ENCODE data around the gene NR2F2.

NR2F2 gene

DNA sequence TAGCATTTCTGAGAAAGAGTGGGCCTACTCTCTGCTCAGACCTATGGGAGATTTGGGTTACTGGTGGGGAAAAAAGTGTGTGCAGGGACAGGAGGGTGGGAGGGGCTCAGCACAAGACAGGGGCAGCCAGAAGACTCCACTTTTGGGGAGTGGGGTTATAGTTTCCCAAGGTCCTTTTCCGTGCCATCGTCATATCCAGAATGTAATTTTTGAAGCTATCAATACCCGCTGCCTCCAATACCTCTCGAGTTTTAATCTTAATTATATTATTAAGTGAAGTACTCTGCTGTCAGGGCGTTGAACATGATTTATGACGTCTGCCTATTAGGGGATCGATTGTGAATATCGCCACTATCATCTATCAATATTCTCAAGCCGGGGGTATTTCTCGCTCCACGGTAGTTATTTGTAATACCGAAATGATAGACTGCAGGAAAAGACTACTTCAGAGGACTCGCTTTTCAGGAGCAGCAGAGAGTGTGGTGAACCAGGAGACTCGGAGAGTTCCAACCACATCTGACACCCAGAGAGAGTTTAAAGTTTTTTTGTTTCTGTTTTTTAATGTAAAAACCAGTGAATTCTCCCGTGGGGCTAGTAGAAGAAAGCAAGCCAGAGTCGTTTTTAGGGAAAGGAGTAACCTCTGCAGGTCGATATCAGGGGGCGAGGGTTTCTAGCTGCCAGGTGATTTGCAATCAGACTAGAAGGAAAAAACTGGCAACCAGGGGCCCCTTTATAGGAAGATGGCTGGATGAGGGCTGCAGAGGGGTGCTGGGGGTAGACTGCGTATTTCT lies 20.6 kb downstream of the NR2F2 start:
- no peaks in the 10 kb centered on the region for H3K36me3 ChIP-seq (ENCODE audit: control insufficient read depth, insufficient read depth, low read length)
- no peak overlapping the region for H3K27ac ChIP-seq (ENCODE audit: low read depth, low read length)
- H3K27me3 ChIP-seq (ENCODE audit: control insufficient read depth, insufficient read depth, low read length): no peaks in the 10 kb centered on the region
- H3K4me1 ChIP-seq (ENCODE audit: control insufficient read depth, insufficient read depth, low read length): peaks cover 7% of the 10 kb centered on the region
- no peak overlapping the region for H3K9ac ChIP-seq (ENCODE audit: low read length)
- H3K4me3 ChIP-seq (ENCODE audit: low read length): no peak overlapping the region

DNA sequence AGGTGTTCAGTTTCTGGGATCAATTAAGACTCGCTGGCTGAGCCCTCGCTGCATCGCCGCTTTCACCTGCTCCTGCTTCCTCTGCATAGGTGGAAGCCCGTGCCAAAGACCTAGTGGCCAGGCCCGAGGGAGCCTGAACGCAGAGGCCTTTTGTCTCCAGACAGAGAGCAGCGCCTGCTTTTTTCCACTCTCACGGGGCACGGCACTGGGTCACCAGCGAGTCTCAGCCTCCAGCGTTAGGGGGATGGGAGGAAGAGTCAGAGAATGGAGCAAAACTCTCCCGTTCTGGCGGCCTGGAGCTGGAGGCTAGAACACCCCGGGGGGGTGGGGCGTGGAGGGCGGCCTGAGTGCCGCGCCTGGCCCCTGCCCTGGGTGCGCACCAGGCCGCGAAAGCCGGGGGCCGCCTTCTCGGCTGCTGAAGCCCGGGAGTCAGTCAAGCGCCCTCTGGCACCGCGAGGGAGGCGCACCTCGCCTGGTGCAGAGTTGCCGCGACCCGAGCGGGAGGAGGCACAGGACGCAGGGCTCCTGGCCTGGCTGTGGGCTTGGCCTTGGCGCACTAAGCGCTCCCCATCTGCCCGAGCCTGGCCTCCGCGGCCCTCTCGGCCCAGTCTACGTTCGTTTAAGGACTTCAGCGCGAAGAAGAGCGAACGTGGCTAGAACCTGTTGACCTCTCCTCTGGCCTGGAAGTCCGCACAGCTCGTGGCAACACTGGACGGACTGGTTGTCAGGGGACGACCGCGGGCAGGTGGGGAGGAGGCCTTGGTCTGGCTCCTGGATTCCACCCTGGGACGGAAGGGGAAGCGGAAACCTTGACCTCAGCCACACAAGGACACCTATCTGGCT lies 21.5 kb downstream of the NR2F2 start:
- H3K4me3 ChIP-seq (ENCODE audit: low read length): no peak overlapping the region
- peaks cover 7% of the 10 kb centered on the region for H3K4me1 ChIP-seq (ENCODE audit: control insufficient read depth, insufficient read depth, low read length)
- H3K27ac ChIP-seq (ENCODE audit: low read depth, low read length): no peak overlapping the region
- H3K36me3 ChIP-seq (ENCODE audit: control insufficient read depth, insufficient read depth, low read length): no peaks in the 10 kb centered on the region
- H3K9ac ChIP-seq (ENCODE audit: low read length): no peak overlapping the region
- H3K27me3 ChIP-seq (ENCODE audit: control insufficient read depth, insufficient read depth, low read length): no peaks in the 10 kb centered on the region

GRCh38 chr15:96352604-96353405 lies 22.3 kb downstream of the NR2F2 start:
- Histone ChIP-seq H3K4me1 (ENCODE audit: control insufficient read depth, insufficient read depth, low read length) (peaks cover 7% of the 10 kb centered on the region), H3K27me3 (ENCODE audit: control insufficient read depth, insufficient read depth, low read length) (no peaks in the 10 kb centered on the region), H3K27ac (ENCODE audit: low read depth, low read length) (no peak overlapping the region), H3K9ac (ENCODE audit: low read length) (no peak overlapping the region), H3K36me3 (ENCODE audit: control insufficient read depth, insufficient read depth, low read length) (no peaks in the 10 kb centered on the region), H3K4me3 (ENCODE audit: low read length) (no peak overlapping the region)

- Histone ChIP-seq H3K9ac (ENCODE audit: low read length) (no peak overlapping the region), H3K4me3 (ENCODE audit: low read length) (peak overlapping the region; percentile 70), H3K27ac (ENCODE audit: low read depth, low read length) (peak overlapping the region; percentile 81), H3K4me1 (ENCODE audit: control insufficient read depth, insufficient read depth, low read length) (peaks cover 7% of the 10 kb centered on the region), H3K27me3 (ENCODE audit: control insufficient read depth, insufficient read depth, low read length) (no peaks in the 10 kb centered on the region), H3K36me3 (ENCODE audit: control insufficient read depth, insufficient read depth, low read length) (no peaks in the 10 kb centered on the region)
Observed at GRCh38 chr15:96353416-96353929, 23.0 kb downstream of the NR2F2 start.

GRCh38 chr15:96353930-96354730 lies 23.6 kb downstream of the NR2F2 start:
- Histone ChIP-seq H3K27me3 (ENCODE audit: control insufficient read depth, insufficient read depth, low read length) (no peaks in the 10 kb centered on the region), H3K36me3 (ENCODE audit: control insufficient read depth, insufficient read depth, low read length) (no peaks in the 10 kb centered on the region), H3K4me3 (ENCODE audit: low read length) (peak overlapping the region; percentile 70), H3K9ac (ENCODE audit: low read length) (peak overlapping the region; percentile 40), H3K4me1 (ENCODE audit: control insufficient read depth, insufficient read depth, low read length) (peaks cover 7% of the 10 kb centered on the region), H3K27ac (ENCODE audit: low read depth, low read length) (peak overlapping the region; percentile 81)

DNA sequence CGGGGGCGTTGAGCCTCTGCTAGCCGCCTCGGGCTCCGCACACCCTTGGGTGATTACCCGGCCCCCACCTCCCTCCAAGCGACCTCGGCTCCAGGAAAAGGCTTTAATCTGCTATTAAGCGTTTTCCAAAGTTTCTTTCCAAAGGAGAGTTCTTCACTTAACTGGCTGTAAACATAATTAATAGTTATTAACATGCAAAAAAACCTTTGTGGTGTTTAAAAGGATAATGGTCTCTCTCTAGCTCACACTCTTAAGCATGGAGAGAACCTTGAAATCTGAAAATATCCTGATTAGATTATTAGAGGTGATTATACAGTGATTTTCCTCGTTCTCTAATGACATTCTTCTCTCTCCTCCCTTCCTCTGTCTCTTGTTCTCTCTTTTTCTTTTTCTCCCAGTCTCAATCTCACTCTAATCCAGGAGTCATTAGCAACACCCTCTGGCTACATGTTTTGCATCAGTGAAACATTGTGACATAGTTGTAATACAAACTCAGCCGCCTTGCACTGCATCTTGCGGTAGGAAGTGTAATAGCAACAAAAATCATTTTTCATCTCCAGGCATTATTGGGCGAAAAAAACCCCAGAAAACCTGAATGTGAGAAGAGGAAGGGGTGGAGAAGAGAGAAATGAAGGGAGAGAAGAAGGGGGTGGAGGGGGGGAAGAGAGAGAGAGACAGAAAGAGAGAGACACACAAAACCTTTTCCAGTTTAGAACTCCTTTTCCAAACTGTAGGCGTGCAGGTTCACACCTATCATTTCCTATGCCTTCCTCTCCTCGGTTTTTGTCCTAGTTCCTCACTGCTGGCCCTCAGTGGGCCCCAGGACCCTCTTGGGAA lies 24.4 kb downstream of the NR2F2 start:
- Histone ChIP-seq H3K27ac (ENCODE audit: low read depth, low read length) (peak overlapping the region; percentile 81), H3K9ac (ENCODE audit: low read length) (peak overlapping the region; percentile 40), H3K27me3 (ENCODE audit: control insufficient read depth, insufficient read depth, low read length) (peaks cover 4% of the 10 kb centered on the region), H3K36me3 (ENCODE audit: control insufficient read depth, insufficient read depth, low read length) (no peaks in the 10 kb centered on the region), H3K4me1 (ENCODE audit: control insufficient read depth, insufficient read depth, low read length) (peaks cover 4% of the 10 kb centered on the region), H3K4me3 (ENCODE audit: low read length) (peak overlapping the region; percentile 70)

DNA sequence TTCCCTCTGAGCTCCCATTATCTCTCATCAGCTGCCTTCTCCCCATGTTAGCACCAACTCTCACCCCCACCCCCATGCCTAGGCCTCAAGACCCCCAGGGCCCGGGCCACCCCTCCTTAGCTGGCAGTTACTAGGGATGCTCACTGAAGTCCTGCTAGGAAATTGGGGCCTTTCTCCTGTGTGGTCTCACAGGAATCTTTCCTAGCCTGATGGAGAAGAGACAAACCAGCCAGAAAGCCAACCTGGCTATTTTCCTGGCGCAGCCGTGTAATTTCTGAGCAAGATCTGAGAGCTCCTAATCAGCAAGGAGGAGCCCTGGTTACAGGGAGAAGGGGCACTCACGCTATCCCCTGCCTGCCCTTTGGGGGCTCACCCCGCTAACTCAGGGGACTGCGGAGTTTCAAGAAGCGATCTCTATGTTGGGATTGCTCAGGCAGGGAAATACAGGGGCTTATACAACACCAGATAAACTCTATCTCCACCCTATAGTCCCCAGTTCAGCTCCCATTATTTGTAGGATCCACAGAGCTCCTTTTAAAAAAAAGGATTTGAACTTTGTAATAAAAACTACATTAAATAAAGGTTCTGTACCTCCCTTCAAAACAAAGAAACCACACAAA lies 25.2 kb downstream of the NR2F2 start:
- no peak overlapping the region for H3K9ac ChIP-seq (ENCODE audit: low read length)
- peak overlapping the region; percentile 15 for H3K27ac ChIP-seq (ENCODE audit: low read depth, low read length)
- H3K36me3 ChIP-seq (ENCODE audit: control insufficient read depth, insufficient read depth, low read length): no peaks in the 10 kb centered on the region
- no peak overlapping the region for H3K4me3 ChIP-seq (ENCODE audit: low read length)
- no peaks in the 10 kb centered on the region for H3K4me1 ChIP-seq (ENCODE audit: control insufficient read depth, insufficient read depth, low read length)
- peaks cover 8% of the 10 kb centered on the region for H3K27me3 ChIP-seq (ENCODE audit: control insufficient read depth, insufficient read depth, low read length)

GRCh38 chr15:96356494-96357455 lies 26.3 kb downstream of the NR2F2 start:
- peaks cover 16% of the 10 kb centered on the region for H3K27me3 ChIP-seq (ENCODE audit: control insufficient read depth, insufficient read depth, low read length)
- peak overlapping the region; percentile 50 for H3K27ac ChIP-seq (ENCODE audit: low read depth, low read length)
- H3K4me3 ChIP-seq (ENCODE audit: low read length): peak overlapping the region; percentile 84

DNA sequence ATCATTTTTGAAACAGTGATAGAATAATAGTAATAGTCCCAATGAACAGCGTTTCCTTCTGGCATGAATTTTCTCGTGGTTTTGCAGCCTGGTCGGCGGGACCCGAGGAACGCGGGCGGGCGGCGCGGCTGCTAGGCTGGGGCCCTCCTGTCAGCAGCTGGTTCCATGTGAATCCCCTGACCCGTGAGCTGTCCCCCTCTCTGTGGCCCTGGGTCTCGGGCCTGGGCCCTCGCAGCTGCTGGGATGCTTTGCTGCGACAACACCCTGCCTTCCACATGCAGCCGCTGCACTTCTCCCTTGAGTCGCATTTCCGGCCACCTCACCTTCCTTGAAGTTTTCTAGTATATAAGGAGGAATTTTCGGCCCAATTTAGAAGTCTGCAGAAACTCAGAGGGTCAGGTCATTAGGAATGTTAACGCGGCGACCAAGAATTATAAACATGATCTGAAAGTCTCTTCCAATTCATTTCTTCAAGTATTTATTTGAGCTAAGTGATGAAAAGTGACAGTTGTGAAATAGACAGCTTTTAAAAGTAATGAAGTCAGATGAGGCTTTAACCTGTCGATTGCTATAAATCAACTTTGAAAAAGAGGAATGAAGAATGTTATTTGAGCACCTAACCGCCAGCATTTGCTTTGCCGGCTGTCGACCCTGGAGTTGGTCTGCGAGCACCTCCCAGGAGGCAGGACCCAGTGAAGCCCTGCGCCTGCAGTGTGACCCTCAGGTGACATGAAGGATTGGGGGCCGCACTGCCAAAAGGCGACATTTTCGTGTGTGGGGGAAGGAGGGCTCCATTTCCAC lies 27.7 kb downstream of the NR2F2 start:
- Histone ChIP-seq H3K36me3 (ENCODE audit: control insufficient read depth, insufficient read depth, low read length) (no peaks in the 10 kb centered on the region), H3K27me3 (ENCODE audit: control insufficient read depth, insufficient read depth, low read length) (peaks cover 16% of the 10 kb centered on the region), H3K9ac (ENCODE audit: low read length) (no peak overlapping the region), H3K4me3 (ENCODE audit: low read length) (peak overlapping the region; percentile 84), H3K4me1 (ENCODE audit: control insufficient read depth, insufficient read depth, low read length) (no peaks in the 10 kb centered on the region), H3K27ac (ENCODE audit: low read depth, low read length) (no peak overlapping the region)

More at GRCh38 chr15:96356494-96357455, 26.3 kb downstream of the NR2F2 start:
- no peak overlapping the region for H3K9ac ChIP-seq (ENCODE audit: low read length)
- H3K4me1 ChIP-seq (ENCODE audit: control insufficient read depth, insufficient read depth, low read length): no peaks in the 10 kb centered on the region
- no peaks in the 10 kb centered on the region for H3K36me3 ChIP-seq (ENCODE audit: control insufficient read depth, insufficient read depth, low read length)
